ENCODE results near the gene TBC1D30.

GRCh38 chr12:64911912-64912311 lies 87.5 kb downstream of the TBC1D30 start:
- TF ChIP-seq CTCF (IDR thresholded peaks at IDR 0.05; ENCODE audit: insufficient read depth, low read depth, low read length) = no peak
- no peak for TF ChIP-seq EZH2 (IDR thresholded peaks at IDR 0.05; ENCODE audit: insufficient read depth, low read length)

All from astrocyte (in vitro differentiated cells and primary cell).